GM12878 (cell line): ENCODE measurements around the gene ACSM4. TPM values are rescaled to one million over a fixed set of nuclear protein-coding genes. Genes with fewer than 3 reads are reported as not detected.

Experiments used
- ATAC-seq: fragments of 200-7000 bp; cut with Tn5 transposase; 3 replicates; pipeline ENCODE4 v1.9.1; 2020; ENCODE audit warnings: mild to moderate bottlenecking, moderate library complexity
- BruUV-seq: library from RNA; stranded (reverse); fragments of 400-500 nt; replicated peaks from 2 replicates; lab custom pipeline; 2021; lab: Mats Ljungman, UMichigan
- CTCF ChIA-PET: fragments of 300-600 bp; sonication (Branson Sonifier 250); formaldehyde crosslinking; extraction: SDS; loops from one replicate; lab custom pipeline; 2021; ENCODE audit warnings: inconsistent platforms; lab: Yijun Ruan, JAX
- POLR2A ChIA-PET: fragments of 350-600 bp; formaldehyde crosslinking; extraction: SDS; loops from one replicate; lab custom pipeline; 2021; ENCODE audit warnings: inconsistent platforms; lab: Charles Lee
- RAD21 ChIA-PET: fragments of 300-600 bp; sonication (Branson Sonifier 250); formaldehyde crosslinking; loops from one replicate; lab custom pipeline; 2023; ENCODE audit warnings: antibody characterized with exemption; ENCODE audit not compliant: unreplicated experiment; lab: Charles Lee
- SMC1A ChIA-PET: fragments of 300-600 bp; sonication (Branson Sonifier 250); formaldehyde crosslinking; loops from one replicate; lab custom pipeline; 2023; ENCODE audit not compliant: unreplicated experiment, uncharacterized antibody; lab: Charles Lee
- DNase-seq: peaks from one replicate; pipeline ENCODE4 v3.0.0-alpha.2; 2011; ENCODE audit warnings: low read depth, low spot score
- FAIRE-seq: peaks from 3 replicates; lab custom pipeline; 2011; peaks lifted over from hg19 to GRCh38; lab: Jason Lieb, UNC
- H2AFZ ChIP-seq: 2 replicates; pipeline ENCODE4 v1.6.0; 2011; ENCODE audit warnings: low read depth, low read length, control low read depth; ENCODE audit not compliant: control insufficient read depth
- H3K27ac ChIP-seq: 2 replicates; pipeline ENCODE4 v1.5.1; 2011; ENCODE audit warnings: control low read depth; ENCODE audit not compliant: control insufficient read depth, insufficient read depth
- H3K27me3 ChIP-seq, 2 experiments: replicated peaks in 1 of 2; 2 replicates each; pipeline versions ENCODE4 v1.6.0 to v1.6.1; 2011; ENCODE audit warnings: low read length in 1 of 2; ENCODE audit not compliant: control insufficient read depth in 2 of 2, insufficient read depth in 2 of 2
- H3K36me3 ChIP-seq, 2 experiments: 2 replicates each; pipeline ENCODE4 v1.5.1; 2011; ENCODE audit warnings: low read length in 1 of 2; ENCODE audit not compliant: control insufficient read depth in 2 of 2, insufficient read depth in 2 of 2
- H3K4me1 ChIP-seq: 2 replicates; pipeline ENCODE4 v1.6.1; 2011; ENCODE audit warnings: mild to moderate bottlenecking, low read length, moderate library complexity, mixed read lengths; ENCODE audit not compliant: control insufficient read depth, insufficient read depth
- H3K4me2 ChIP-seq: 2 replicates; pipeline ENCODE4 v1.6.0; 2011; ENCODE audit warnings: control low read depth; ENCODE audit not compliant: control insufficient read depth, insufficient read depth
- H3K4me3 ChIP-seq: fragments of 200-600 bp; sonication (generic); 2 replicates; pipeline ENCODE4 v1.5.1; 2016
- H3K79me2 ChIP-seq: 2 replicates; pipeline ENCODE4 v1.6.0; 2011; ENCODE audit warnings: low read length; ENCODE audit not compliant: control insufficient read depth, insufficient read depth
- H3K9ac ChIP-seq: 2 replicates; pipeline ENCODE4 v1.8.0; 2011; ENCODE audit warnings: low read length, control low read depth, mixed read lengths; ENCODE audit not compliant: control insufficient read depth, insufficient read depth
- H3K9me3 ChIP-seq: replicated peaks from 3 replicates; pipeline ENCODE4 v1.5.1; 2011; ENCODE audit warnings: mild to moderate bottlenecking, low read length; ENCODE audit not compliant: control insufficient read depth, insufficient read depth
- H4K20me1 ChIP-seq: 2 replicates; pipeline ENCODE4 v1.6.0; 2011; ENCODE audit not compliant: control insufficient read depth, insufficient read depth
- BCL3 ChIP-seq: IDR thresholded peaks from 2 replicates; pipeline ENCODE4 v1.6.1; 2011; ENCODE audit warnings: borderline replicate concordance, low read depth, mild to moderate bottlenecking, moderate library complexity, low read length; ENCODE audit not compliant: insufficient read depth, poor library complexity, severe bottlenecking
- DPF2 ChIP-seq: fragments of 450-650 bp; IDR thresholded peaks from 2 replicates; pipeline ENCODE4 v1.6.1; 2017; ENCODE audit warnings: mild to moderate bottlenecking
- ESRRA ChIP-seq: IDR thresholded peaks from 2 replicates; pipeline ENCODE4 v1.6.1; 2012; ENCODE audit warnings: mild to moderate bottlenecking, low read length, improper control_type of control experiment
- HDAC2 ChIP-seq: fragments of 200-600 bp; sonication (generic); IDR thresholded peaks from 2 replicates; pipeline ENCODE4 v1.6.1; 2017
- KDM1A ChIP-seq: fragments of 200-600 bp; sonication (generic); IDR thresholded peaks from 2 replicates; pipeline ENCODE4 v1.6.1; 2016; ENCODE audit warnings: borderline replicate concordance
- MLLT1 ChIP-seq: fragments of 450-650 bp; IDR thresholded peaks from 2 replicates; pipeline ENCODE4 v1.6.1; 2016; ENCODE audit warnings: mild to moderate bottlenecking
- SMAD5 ChIP-seq: IDR thresholded peaks from 2 replicates; pipeline ENCODE4 v1.6.1; 2016; ENCODE audit warnings: antibody characterized with exemption, low read depth
- TCF3 ChIP-seq: IDR thresholded peaks from 2 replicates; pipeline ENCODE4 v1.6.1; 2012; ENCODE audit warnings: low read depth, mild to moderate bottlenecking, low read length, borderline replicate concordance; ENCODE audit not compliant: insufficient read depth
- ZBTB4 ChIP-seq: fragments of 450-650 bp; formaldehyde crosslinking; IDR thresholded peaks from 2 replicates; pipeline ENCODE4 v1.4.0; 2022; ENCODE audit warnings: mild to moderate bottlenecking, moderate library complexity
- WGBS: methylation state at CpG from one replicate; pipeline ENCODE4 v1.1.6; 2016; ENCODE audit warnings: low lambda C conversion rate; ENCODE audit not compliant: insufficient replicate concordance, insufficient coverage; ENCODE audit errors: missing lambda C conversion rate; 5-methylcytosine and 5-hydroxymethylcytosine counted together
- in situ Hi-C: fragments of 300-500 bp; cut with MboI; formaldehyde crosslinking; loops from 9 replicates; pipeline ENCODE4 v1.14.3; 2018; ENCODE audit warnings: mixed read lengths
- intact Hi-C: fragments of 100-400 bp; cut with micrococcal nuclease; formaldehyde crosslinking; loops from one replicate; pipeline ENCODE4 v1.14.2; 2022; ENCODE audit not compliant: unreplicated experiment
- polyA plus RNA-seq, 11 experiments: library from polyadenylated mRNA; depleted of rRNA in 4 of 11; unstranded in 6 of 11; stranded (reverse) in 5 of 11; fragments of >200 nt; fragmentation: Nextera tagmentation in 4 of 11; fragmentation: Illumina TruSeq in 1 of 11; extraction: Ambion mirVana in 4 of 11; extraction: Trizol in 1 of 11; gene quantifications; 1 replicate in 1 of 11; 2 replicates in 10 of 11; pipeline versions ENCODE4 v1.2.1 to v1.2.3, GENCODE V29; 2011 to 2016; ENCODE audit warnings: inconsistent platforms in 2 of 11, missing spikeins in 2 of 11, low read depth in 1 of 11
- total RNA-seq, 4 experiments: library from RNA; depleted of rRNA in 3 of 4; stranded (reverse); fragments of >200 nt in 3 of 4; fragmentation: Illumina TruSeq in 1 of 4; extraction: Trizol in 1 of 4; gene quantifications; 2 replicates each; pipeline versions ENCODE4 v1.2.1 to v1.2.3, GENCODE V29; 2013 to 2021

ACSM4 gene
- total and polyA plus RNA-seq, 10 of the 15 experiments (the other 5 are each of a cell fraction or from before 2014, with no cell fraction given): not detected

GRCh38 chr12:7319930-7320329, 16.1 kb downstream of the ACSM4 start:
- Histone ChIP-seq H3K4me2 (no peak overlapping the region), H3K9me3 (no peaks in the 10 kb centered on the region), H2AFZ (no peak overlapping the region), H3K4me3 (no peak overlapping the region), H3K9ac (no peak overlapping the region), H3K79me2 (no peaks in the 10 kb centered on the region), H3K4me1 (no peaks in the 10 kb centered on the region), H4K20me1 (no peaks in the 10 kb centered on the region), H3K36me3 (no peaks in the 10 kb centered on the region), H3K27me3 (no peaks in the 10 kb centered on the region), H3K27ac (no peak overlapping the region)
- TF ChIP-seq TCF3 (no peak), KDM1A (no peak), DPF2 (no peak), BCL3 (no peak)
- RAD21 ChIA-PET: interaction anchor here (0.6 kb wide), 1 partner anchor 142 kb away, joined by 4 read pairs; no protein-coding TSS in a partner anchor
- intact Hi-C loops (no loop called here), in situ Hi-C loops (no loop called here)
- BruUV-seq: no TSS peak
- CTCF ChIA-PET: interaction anchor here (0.6 to 1.3 kb wide), 2 partner anchors 10 to 87 kb away, joined by 3 read pairs; no protein-coding TSS in a partner anchor
- no peak for FAIRE-seq
- no peak for DNase-seq
- SMC1A ChIA-PET: no interaction called here
- ATAC-seq: no peak
- WGBS: 96% methylated on average over 2 of the region's 2 CpGs
- POLR2A ChIA-PET: no interaction called here

GRCh38 chr12:7321624-7322023, 17.8 kb downstream of the ACSM4 start:
- SMC1A ChIA-PET: no interaction called here
- no TSS peak for BruUV-seq
- CTCF ChIA-PET: no interaction called here
- Histone ChIP-seq H3K27me3 (no peaks in the 10 kb centered on the region; a peak in 1 of 4 replicates), H3K9me3 (no peaks in the 10 kb centered on the region), H3K9ac (no peak overlapping the region), H2AFZ (no peak overlapping the region), H3K4me1 (no peaks in the 10 kb centered on the region), H3K36me3 (no peaks in the 10 kb centered on the region), H3K4me3 (no peak overlapping the region), H3K79me2 (no peaks in the 10 kb centered on the region), H3K27ac (no peak overlapping the region), H3K4me2 (no peak overlapping the region), H4K20me1 (no peaks in the 10 kb centered on the region)
- in situ Hi-C loops: no loop called here
- POLR2A ChIA-PET: no interaction called here
- RAD21 ChIA-PET: no interaction called here
- FAIRE-seq (no peak), DNase-seq (no peak), ATAC-seq (no peak)
- intact Hi-C loops: no loop called here
- whole genome bisulfite sequencing: 12% methylated on average over 2 of the region's 2 CpGs
- TF ChIP-seq SMAD5 (no peak), HDAC2 (no peak), ZBTB4 (no peak), MLLT1 (no peak), ESRRA (no peak), BCL3 (no peak)
